ENCODE data around the gene ZNF593.

Gene ZNF593

DNA sequence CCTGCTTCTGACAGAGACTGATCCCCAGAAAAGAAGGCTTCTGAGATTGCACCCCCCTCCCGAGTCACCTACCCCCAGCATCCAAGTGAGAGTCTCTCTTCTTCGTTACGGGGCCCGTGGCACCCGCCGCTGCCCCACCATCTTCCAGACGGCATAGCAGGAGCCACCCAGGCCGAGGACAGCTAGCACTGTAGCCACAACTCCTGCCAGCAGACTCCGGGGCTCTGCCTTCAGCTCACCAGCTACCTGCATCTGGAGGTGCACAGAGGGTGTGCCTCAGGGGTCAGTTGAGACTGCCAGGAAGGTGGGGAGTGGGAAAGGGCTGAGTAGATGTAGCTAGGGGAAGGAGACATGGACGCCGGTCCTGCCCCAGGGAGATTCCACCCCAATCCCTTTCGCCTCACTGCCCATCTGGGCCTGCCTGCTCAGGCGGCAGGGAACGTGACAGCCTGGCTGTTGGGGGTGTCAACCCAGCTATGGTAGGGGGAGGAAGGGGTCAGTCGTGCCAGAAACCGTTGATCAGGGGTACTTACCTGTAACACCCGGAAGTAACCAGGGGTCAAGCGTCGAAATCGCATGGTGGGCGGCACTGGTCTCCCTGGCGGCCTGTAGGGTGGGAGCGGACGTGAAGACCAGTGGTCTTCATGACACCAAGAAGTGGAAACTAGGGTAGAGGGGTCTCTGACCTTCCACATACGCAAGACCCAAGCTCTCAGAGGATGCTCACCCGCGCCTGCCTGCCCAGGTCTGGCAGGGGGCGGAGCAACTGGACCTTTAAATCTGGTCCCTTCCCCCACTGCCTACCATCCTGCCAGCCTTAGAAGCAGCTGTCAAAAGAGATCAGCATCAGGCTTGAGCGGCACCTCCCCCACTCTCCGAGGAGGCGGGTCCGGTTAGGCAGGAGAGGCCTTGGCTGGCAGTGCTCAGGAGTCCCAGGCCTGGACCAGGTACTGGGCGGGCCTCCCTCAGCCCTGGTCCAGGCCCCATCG is 1.7 kb downstream of the ZNF593 start, which contains the start of gene ZNF593OS:
ZNF593OS (minus strand) TSS at position 749 of the 989 bp plus-strand sequence; CDS start at position 578, 171 bp downstream.
- DNase-seq: no peak

DNA sequence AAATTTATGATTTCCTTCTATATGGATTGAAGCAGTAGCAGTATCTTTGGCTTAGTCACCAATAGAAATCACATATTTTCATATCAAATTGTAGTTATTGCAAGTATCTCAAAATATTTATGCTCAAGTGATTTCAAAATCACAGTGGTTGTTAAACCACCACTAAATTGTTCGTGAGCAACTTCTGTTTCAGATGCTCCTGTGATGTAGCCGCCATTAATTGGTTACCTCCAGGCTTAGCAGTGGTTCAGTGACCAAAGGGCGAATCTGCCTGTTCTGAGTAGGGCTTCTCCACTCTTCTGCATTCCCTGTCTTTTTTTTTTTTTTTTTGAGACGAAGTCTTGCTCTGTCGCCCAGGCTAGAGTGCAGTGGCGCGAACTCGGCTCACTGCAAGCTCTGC is 5.6 kb downstream of the ZNF593 start:
- no peak for DNase-seq

DNA sequence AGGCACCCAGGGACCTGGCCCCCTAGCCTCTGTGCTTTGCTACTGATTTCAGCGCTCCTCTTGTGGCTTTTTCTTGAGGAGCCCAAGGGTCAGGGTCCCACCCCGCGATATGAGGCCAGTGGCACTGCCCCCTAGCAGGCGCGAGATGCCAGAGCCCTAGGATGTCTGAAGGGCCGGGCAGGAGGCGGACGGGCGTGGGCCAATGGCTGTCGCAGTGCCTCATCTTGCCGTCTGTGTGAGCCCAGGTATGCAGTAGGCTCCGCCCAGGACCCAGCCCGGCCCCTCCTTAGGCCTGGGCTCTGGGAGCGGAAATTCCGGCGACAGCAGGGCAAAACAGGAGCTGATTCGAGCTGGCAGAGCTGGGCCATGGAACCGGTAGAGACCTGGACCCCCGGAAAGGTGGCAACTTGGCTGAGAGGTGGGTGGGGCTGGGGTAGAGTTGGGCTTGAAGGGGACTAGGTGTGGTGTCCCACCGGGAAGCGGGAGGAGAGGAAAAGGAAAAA is 7.5 kb downstream of the ZNF593 start, which contains the start of gene CNKSR1:
CNKSR1 (plus strand) TSS at position 310 of the 503 bp plus-strand sequence; CDS start at position 367, 57 bp downstream.
- peak; percentile 44 for DNase-seq

DNA sequence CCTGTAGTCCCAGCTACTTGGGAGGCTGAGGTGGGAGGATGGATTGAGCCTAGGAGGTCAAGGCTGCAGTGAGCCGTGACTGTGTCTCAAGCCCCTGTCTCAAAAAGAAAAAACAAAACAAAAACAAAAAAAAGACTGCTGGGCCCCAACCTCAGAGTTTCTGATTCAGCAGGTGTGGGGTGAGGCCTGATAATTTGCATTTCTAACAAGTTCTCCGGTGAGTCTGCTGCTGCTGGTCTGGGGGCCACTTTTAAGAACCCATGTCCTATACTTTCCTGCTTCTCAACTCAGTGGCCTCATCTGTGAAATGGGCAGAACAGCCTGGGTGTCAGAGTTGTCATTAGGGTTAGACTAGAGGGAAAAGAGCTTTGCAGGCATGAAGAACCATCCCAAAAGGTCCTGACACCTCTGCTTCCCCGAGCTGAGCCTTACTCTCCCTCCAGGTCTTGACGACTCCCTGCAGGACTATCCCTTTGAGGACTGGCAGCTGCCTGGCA is 10.3 kb downstream of the ZNF593 start:
- DNase-seq: no peak

DNA sequence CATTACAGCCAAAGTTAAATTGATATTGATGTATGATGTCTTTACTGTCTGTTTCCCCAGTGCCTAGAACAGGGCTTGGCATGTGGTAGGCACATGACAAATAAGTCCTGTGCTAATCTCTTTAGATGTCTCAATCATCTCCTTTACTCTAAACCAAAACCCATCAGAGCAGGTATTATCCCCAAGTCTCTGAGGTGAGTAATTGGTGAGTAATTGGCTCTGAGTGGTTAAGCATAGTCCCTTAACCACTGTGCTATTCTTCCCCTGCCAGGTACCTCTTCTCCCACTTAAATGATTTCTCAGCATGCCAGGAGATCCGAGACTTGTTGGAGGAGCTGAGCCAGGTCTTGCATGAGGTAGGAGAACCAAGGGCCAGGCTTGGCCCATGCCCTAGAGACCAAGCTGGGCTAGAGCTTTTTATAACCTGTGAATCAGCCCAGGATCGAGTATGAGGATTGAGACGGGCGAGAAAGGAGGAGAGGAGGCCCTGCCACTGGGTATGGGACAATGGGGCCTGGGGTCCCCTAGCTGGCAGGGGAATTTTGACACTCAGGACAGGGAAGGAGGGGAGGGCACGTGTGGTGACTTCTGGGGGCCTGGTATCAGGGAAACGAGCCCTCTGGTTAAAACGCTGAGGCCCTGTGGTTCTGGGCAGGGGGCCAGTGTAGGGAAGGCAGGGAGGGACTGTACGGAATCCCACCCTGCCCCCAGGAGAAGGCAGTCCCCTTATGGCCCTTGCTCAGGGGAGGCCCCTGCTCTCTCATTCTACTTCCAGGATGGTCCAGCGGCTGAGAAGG is 12.1 kb downstream of the ZNF593 start:
- DNase-seq: no peak

DNA sequence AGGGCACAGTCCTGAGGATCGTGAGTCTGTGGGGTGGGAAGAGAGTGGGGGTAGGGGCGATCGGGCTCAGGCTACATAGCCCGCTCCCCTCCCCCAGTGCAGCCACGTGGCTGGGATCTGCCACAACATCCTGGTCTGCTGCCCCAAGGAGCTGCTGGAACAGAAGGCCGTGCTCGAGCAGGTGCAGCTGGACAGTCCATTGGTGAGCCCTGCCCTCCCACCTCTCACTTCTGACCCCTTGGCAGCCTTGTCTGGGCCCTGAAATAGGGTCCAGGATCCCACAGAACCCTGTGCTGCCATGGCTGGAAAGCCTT is 12.6 kb downstream of the ZNF593 start:
- DNase-seq: no peak

DNA sequence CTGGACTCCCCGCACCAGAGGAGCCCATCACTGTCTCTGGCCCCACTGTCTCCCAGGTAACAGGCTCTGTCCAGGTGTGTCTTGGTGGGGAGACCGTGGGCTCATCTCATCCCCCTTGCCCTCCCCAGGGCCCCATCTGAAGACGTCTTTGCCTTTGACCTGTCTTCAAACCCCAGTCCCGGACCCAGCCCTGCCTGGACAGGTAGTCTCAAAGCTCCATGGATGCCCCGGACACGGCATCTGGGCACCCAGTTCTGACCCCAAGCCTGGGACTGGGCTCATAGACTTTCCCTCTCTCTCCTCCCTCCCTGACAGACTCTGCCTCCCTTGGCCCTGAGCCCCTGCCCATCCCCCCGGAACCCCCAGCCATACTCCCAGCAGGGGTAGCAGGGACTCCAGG is 14.4 kb downstream of the ZNF593 start:
- DNase-seq: no peak

DNA sequence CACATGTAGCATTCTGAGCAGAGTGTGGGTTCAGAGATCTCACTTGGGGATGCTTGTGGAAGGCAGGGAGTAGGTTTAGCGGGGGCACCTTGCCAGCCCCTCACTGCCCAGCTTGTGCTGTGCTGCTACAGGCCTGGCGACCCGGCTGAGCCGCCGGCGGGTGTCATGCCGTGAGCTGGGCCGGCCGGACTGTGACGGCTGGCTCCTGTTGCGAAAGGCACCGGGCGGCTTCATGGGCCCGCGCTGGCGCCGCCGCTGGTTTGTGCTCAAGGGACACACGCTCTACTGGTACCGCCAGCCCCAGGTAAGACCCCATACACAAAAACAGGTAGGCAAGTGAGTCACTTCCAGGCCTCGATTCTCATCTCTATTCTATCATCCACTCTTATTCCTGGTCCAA is 15.2 kb downstream of the ZNF593 start:
- DNase-seq: no peak

DNA sequence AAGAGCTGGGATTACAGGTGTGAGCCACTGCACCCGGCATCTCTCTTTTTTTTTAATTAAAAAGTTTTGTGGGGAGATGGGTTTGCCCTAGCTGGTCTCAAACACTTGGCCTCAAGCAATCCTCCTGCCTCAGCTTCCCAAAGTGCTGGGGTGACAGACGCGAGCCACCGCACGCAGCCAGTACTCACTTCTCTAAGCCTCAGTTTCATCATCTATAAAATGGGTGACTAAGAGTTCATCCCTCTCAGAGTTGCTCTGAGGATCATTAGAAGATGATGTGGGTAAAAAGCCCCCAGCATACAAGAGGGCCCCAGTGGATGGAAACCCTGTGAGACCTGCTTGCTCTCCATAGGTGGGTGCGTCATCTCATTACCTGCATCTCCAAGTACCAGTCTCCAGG is 18.2 kb downstream of the ZNF593 start:
- DNase-seq: no peak

DNA sequence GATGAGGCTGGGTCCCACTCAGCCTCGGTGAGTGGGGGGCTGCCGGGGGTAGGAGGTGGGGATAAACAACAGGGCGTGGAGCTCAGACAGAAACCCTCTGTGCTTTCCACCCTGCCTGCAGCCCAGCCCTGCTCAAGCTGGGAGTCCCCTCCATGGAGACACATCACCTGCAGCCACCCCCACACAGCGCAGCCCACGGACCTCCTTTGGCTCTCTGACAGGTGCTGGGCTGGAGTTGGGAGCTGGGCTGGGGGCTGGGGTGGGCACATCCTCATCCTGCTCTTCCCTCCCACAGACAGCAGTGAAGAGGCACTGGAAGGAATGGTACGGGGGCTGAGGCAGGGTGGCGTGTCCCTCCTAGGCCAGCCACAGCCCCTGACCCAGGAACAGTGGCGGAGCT is 18.8 kb downstream of the ZNF593 start:
- no peak for DNase-seq

DNA sequence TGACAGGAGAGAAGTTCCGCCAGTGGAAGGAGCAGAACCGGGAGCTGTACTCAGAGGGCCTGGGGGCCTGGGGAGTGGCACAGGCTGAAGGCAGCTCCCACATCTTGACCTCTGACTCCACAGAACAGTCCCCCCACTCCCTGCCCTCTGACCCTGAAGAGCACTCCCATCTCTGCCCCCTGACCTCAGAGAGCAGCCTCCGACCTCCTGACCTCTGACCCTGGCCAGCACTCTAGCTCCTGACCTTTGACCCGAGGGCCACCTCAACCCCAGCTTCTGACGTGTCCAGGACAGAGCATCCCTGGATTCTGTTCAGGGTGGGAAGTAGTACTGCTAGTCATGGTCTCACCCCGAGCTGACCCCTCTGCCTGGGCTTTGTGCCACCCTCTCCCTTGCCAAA is 19.6 kb downstream of the ZNF593 start:
- DNase-seq: no peak

DNA sequence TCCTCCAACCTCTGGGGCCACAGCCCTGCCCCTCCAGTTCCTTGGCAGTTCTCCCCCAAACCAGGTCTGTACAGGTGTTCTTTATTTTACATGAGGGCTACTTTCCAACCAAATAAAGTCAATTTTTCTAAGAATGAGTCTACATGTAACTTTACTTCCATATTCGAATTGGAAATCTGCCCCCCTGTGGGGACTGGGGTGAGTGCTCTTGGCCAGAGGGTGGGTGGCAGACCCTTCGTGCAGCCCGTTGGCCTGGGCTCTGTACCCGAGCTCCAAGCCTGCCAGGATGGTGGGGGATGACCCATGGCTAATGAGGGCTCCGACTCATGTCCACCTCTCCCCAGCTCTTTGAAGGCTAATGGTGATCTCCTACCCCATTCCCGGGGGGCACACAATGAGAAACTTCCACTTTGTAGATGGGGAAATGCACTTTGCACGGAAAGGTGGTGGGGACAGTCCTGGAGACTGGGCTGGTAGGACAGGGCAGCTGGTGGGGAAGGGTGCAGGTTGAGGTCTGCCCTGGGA is 20.1 kb downstream of the ZNF593 start:
- no peak for DNase-seq

DNA sequence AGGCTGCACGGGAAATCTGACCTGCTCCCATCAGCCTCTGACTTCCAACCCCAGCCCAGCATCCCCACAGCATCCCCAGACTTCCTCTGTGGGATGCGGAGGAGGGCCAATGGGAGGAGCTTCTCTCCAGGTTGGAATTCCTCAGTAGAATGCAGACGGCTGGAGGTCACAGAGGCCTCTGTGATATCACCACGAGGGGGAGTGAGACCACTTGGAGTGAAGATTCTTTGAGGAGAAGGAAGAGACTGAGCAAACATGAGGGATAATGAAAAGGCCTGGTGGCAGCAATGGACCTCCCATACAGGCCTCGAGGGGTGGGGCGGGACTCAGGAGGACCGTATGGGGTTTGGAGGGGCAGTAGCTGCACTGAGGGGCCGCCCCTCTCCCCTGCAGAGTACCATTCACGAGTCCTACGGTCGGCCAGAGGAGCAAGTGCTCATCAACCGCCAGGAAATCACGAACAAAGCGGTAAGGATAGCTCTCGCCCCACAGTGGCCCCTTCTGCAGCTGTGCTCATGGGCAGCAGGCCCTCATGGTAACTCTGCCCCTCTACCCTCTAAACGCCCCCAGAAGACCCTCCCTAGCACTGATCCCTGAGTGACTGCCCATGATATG is 20.8 kb downstream of the ZNF593 start, which contains the start of gene CATSPER4:
CATSPER4 (plus strand) TSS at position 230 of the 615 bp plus-strand sequence; CDS start at position 256, 26 bp downstream.
- DNase-seq: no peak

DNA sequence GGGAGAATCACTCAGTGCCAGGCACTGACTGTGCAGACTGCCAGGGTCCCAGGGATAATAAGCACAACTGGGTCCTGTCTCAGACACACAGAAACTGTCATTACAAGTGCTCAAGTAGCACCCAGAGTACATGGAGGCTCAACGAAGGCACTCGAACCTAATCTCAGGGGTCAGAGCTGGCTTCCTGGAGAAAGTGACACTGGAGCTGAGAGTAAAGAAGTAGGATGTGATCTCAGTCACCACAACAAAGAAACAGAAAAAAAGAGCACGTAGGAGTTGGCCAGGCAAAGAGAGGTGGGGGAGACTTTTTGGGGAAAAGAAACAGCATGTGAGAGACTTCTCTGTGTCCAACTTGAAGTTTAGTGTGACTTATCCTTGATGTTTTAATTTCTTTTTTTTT is 22.0 kb downstream of the ZNF593 start:
- DNase-seq: no peak

DNA sequence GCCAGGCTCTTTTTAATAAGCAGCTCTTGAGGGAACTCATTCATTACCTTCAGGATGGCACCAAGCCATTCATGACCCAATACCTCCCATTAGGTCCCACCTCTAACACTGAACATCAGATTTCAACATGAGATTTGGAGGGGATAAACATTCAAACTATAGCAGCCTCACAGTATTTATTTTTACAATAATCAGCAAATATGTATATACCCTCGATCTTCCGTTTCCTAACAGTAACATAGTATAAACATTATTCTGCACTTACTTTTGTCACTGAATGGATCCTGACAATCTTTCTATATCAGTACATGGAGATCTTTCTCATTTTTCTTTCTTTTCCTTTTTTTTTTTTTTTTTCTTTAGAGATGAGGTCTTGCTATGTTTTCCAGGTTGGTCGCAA is 26.1 kb downstream of the ZNF593 start:
- DNase-seq: no peak

DNA sequence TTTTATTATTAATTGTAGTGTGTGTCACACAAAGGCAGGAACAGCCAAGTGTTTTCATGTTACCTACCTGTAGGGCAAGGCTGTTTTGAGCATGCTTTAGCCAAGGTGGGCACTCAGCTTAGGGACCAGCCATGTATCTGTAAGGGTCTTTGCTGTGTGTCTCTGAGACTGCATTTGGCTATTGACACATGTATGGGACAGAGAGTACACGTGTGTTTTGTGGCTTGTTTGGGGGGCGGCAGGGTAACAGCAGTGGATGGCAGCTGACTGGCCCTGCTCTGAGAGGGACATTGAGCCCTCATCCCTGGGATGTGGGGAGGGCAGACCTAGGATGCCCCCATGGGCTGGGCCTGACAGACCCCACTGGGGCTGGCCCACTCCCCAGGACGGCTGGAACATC is 27.6 kb downstream of the ZNF593 start:
- no peak for DNase-seq

DNA sequence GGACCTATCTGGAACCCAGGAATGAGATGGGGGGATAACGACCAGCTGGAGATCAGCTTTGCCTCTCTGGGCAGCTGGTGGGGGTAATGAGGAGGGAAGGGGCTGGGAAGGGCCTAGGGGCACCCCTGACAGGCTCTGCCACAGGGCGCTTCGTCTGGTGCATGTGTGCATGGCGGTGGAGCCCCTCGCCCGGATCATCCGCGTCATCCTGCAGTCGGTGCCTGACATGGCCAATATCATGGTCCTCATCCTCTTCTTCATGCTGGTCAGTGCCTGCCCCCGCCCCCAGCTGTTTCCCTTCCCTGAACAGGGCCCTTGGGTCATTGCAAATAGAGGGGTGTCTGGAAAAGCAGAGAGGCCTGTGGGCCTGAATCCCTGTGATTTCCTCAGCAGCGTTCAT is 28.1 kb downstream of the ZNF593 start:
- no peak for DNase-seq

DNA sequence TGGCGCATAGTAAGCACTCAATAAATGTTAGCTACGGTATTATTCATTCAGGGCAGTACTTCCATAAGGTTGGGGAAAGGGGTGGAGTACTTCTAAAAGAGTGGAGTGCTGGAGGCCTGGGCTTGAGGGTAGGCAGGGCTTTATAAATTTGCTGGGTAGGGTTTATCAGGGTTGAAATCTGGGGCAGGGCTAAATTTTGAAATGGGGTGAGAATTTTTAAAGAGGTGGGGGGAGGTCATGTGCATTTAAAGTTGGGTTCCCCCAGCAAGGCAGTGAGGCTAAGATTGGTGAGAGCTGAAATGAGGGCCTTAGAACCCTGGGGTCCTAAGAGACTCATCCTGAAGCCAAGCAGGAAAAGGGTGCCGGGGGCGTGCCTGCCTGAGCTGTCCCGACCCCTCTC is 30.7 kb downstream of the ZNF593 start:
- DNase-seq: no peak

DNA sequence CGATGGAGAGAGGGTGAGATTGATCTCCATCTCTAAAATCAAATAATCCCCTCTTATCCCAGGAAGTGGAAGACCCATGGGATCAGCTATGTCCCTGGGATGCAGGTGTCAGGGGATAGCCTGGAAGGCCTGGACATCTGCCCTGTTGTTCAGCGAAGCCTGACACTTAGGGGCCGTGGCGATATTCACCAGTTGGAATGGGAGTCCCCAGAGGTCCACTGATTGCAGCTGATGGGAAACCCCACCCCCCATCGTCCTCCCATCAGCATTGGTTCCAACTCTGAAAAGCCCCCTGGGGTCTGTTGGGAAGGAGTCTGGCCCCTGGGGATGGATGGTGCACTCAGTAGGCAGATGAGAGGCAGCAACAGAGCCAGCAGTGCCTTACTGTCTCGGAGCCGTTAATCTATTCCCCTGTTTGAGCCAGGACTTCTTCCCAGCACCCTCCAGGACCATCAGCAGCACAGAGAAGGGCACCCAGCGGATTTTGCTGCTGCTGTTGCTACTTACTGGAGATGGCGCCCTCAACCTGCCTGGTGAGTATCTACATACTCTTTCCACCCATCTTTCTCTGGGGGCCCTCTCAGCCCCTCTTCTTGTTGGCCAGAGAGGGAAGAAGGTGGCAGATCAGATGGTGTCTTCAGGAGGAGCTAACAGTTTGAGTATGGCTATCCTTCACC is 34.1 kb downstream of the ZNF593 start:
- no peak for DNase-seq

DNA sequence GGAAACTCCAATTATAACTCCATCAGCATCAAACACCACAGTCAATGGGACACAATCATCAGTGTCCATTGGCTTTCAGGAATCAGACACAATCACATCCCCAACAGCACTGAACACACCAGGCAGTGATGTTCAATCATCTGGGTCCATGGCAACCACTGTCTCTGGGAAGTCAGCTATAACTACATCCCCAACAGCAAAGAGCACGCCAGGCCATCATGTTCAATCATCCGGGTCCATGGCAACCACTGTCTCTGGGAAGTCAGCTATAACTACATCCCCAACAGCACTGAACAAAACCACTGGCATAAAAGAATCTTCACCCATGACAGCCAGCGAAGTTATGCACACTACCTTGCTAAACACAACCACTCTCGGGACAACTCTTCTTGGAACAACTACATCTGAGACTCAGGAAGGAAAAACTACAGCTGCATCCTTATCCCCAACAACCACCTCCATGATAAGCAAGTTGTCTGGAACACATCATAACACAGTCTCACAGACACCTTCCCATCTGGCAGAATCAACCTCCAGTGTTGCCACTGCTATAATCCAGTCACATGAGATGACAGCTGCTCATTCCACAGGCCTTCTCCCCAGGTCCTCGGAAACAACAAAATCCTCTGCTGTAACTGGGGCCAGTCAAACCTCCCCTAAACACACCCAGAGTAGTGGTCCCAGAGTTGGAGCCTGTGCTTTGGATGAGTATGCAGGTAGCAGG is 40.6 kb downstream of the ZNF593 start:
- DNase-seq: no peak

DNA sequence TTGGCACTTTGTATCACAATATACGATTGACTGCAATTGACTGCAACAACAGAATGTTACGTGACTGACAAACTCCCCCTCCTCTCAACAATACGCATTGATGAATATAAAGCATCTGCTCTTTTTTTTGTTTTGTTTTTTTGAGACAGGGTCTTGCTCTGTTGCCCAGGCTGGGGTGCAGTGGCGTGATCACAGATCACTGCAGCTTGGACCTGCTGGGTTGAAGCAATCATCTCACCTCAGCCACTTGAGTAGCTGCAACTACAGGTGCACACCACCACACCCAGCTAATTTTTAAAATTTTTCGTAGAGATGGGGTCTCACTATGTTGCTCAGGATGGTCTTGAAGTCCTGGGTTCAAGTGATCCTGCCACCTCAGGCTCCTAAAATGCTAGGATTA is 43.0 kb downstream of the ZNF593 start:
- DNase-seq: no peak

All from NCI-H2107 (cell line).